ENCODE data around the gene RAB7B. TPM values are rescaled to one million over a fixed set of nuclear protein-coding genes. Genes with fewer than 3 reads are reported as not detected.

RAB7B gene
- total RNA-seq, 6 experiments from 2014 or later: 0.14 to 1.4 (median 0.37) TPM

DNA sequence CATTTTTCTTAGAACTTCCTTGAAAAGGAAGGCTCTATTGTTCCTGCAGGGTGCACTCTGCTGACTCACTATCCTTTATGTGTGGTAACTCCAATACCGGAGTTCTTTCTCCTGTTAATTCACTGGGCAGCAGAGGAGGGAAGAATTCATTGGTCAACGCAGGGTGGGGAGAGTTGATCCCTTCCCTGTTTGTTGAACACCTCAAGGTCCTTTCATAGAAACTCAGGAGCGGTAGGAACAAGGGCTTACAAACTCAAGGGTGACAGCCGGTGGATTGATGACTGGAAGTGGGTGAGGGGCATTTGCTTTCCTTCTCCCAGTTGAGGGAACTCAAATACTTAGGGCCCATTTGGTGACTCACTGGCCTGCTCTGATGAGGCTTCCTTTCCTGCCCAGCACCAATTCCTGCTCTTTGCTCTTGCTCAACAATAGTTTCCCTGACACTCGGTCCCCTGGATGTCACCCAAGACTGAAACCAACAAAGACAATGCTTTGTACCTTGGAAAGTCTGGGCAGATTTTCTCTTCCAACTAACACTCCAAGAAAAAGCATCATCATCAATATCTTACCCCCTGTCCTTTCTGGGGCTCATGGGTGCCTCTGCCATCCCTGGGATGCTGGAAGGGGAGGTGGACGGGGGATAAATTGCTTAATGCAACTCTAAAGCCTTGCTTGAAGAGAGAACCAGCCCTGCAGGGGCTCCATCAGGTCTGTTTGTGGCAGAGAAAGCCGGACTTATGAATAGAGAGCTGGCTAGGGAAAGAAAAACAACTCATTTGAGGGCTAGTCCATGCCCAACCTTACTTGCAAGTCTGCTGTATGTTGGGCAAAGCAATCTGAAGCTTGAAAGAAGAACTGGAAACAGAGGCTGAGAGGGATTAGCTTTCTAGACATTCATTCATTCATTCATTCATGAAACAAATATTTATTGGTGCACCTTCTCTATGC is 69.2 kb downstream of the RAB7B start:
- Histone ChIP-seq H3K27ac (no peak overlapping the region), H3K36me3 (no peaks in the 10 kb centered on the region), H3K27me3 (no peaks in the 10 kb centered on the region), H3K4me3 (no peak overlapping the region), H3K9me3 (no peaks in the 10 kb centered on the region), H3K4me1 (no peaks in the 10 kb centered on the region)
- peak in 2 of 4 donors; percentile 46 to 82 for ATAC-seq
- WGBS (ENCODE audit: insufficient coverage, low coverage, low lambda C conversion rate, missing lambda C conversion rate): 22% methylated on average over 3 of the region's 7 CpGs
- no peak for DNase-seq
- no peak for TF ChIP-seq CTCF (IDR thresholded peaks at IDR 0.05)
- no peak for TF ChIP-seq POLR2A (IDR thresholded peaks at IDR 0.05)
- intact Hi-C loops (cut with DNase I): no loop called here

DNA sequence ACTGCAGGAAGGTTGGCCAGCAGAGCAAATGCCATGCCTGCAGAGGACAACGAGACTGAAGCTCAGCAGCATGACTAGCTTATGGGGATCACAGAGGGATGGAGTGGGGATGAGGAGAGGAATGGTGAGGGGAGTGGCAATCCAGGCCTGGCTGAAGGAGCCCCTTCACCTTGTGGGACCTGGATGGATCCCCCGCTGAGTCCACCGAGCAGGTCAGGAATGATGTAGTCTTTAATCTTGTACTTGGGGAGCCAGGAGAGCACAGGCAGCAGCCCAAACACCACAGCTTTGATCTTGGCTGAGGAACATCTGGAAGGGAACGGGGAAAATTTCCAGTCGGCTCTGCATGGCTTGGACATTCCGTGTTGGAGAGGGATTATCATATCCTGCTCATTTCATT is 70.4 kb downstream of the RAB7B start:
- ATAC-seq: no peak
- Histone ChIP-seq H3K9me3 (no peaks in the 10 kb centered on the region), H3K4me3 (no peak overlapping the region), H3K27me3 (no peaks in the 10 kb centered on the region), H3K27ac (no peak overlapping the region), H3K36me3 (no peaks in the 10 kb centered on the region), H3K4me1 (no peaks in the 10 kb centered on the region)
- WGBS (ENCODE audit: insufficient coverage, low coverage, low lambda C conversion rate, missing lambda C conversion rate): 62% methylated on average over 6 of the region's 6 CpGs
- TF ChIP-seq POLR2A (IDR thresholded peaks at IDR 0.05) (no peak), CTCF (IDR thresholded peaks at IDR 0.05) (no peak)
- intact Hi-C loops (cut with DNase I): no loop called here
- DNase-seq: no peak

DNA sequence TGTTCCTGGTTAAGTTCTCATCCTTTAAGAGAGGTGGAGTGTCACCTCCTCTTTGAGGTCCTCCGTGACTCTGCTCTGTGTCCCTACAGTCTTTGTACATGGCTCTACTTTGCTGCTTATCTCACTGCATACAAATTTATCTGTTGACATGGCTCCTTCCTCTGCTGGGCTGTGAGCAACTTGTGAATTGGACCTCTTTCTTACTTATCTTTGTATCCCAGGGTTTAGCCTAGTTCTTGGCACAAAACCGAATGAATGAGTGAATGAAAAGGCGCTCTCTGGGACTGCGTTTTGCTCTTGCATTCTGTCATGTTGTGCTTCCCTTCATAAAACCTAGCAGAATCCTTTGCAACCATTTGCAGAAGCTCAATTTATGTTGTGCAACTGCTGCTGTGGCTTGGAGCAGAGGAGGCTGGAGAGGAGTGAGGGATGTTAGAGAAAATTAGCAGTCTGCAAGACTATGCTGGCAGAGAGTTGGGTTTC is 72.4 kb downstream of the RAB7B start:
- Histone ChIP-seq H3K4me1 (no peaks in the 10 kb centered on the region), H3K27me3 (no peaks in the 10 kb centered on the region), H3K36me3 (no peaks in the 10 kb centered on the region), H3K9me3 (no peaks in the 10 kb centered on the region), H3K27ac (no peak overlapping the region), H3K4me3 (no peak overlapping the region)
- TF ChIP-seq CTCF (IDR thresholded peaks at IDR 0.05) (no peak), POLR2A (IDR thresholded peaks at IDR 0.05) (no peak)
- intact Hi-C loops (cut with DNase I): no loop called here
- WGBS (ENCODE audit: insufficient coverage, low coverage, low lambda C conversion rate, missing lambda C conversion rate): 49% methylated on average over 4 of the region's 4 CpGs
- no peak for DNase-seq
- ATAC-seq: no peak

- TF ChIP-seq POLR2A (IDR thresholded peaks at IDR 0.05) (no peak), CTCF (IDR thresholded peaks at IDR 0.05) (no peak)
- Histone ChIP-seq H3K36me3 (no peaks in the 10 kb centered on the region), H3K9me3 (no peaks in the 10 kb centered on the region), H3K4me3 (no peak overlapping the region), H3K27me3 (no peaks in the 10 kb centered on the region), H3K4me1 (no peaks in the 10 kb centered on the region), H3K27ac (no peak overlapping the region)
- WGBS (ENCODE audit: insufficient coverage, low coverage, low lambda C conversion rate, missing lambda C conversion rate): 100% methylated on average over 1 of the region's 1 CpG
- intact Hi-C loops (cut with DNase I): no loop called here
- DNase-seq (no peak), ATAC-seq (no peak)
Observed at GRCh38 chr1:205930195-205930577, 73.0 kb downstream of the RAB7B start.

Measured in right lobe of liver (tissue), 6 donors.